Fibroblast of lung (primary cell): Measurements from ENCODE around the gene RRH.

Source experiments
- CTCF ChIP-seq, 2 donors: IDR thresholded peaks in 1 of 2; conservative IDR thresholded peaks in 1 of 2; 1 replicate in 1 of 2; 2 replicates in 1 of 2; pipeline ENCODE4 v1.5.1; 2011 to 2012; ENCODE audit warnings: low read length in 2 of 2, control low read depth in 1 of 2, inconsistent platforms in 1 of 2, low read depth in 1 of 2, mild to moderate bottlenecking in 1 of 2
- EZH2 ChIP-seq: IDR thresholded peaks from 2 replicates; pipeline ENCODE4 v1.5.1; 2012; ENCODE audit warnings: low read length, control low read depth, mild to moderate bottlenecking; ENCODE audit errors: missing control alignments

GRCh38 chr4:109875106-109875505, 47.3 kb downstream of the RRH start:
- TF ChIP-seq EZH2: no peak
- no peak for TF ChIP-seq CTCF (conservative IDR thresholded peaks at IDR 0.05 in 1 of 2, IDR thresholded peaks at IDR 0.05 in 1 of 2; ENCODE audit: low read depth in 1 of 2, low read length in 2 of 2)
